ENCODE data around the gene SIRT3.
"Not testable (repeated sequence)": the region's sequence is repeated elsewhere in the genome, so short reads cannot be mapped to it uniquely, and the experiment has no call there.

GRCh38 chr11:191490-192478 lies 44.4 kb downstream of the SIRT3 start:
- peak; percentile 15 for TF ChIP-seq CTCF (IDR thresholded peaks at IDR 0.05; ENCODE audit: poor library complexity)
- not testable (repeated sequence) for TF ChIP-seq EZH2 (IDR thresholded peaks at IDR 0.05; ENCODE audit: borderline replicate concordance); EZH2phosphoT487 (IDR thresholded peaks at IDR 0.05; ENCODE audit: low read depth, severe bottlenecking, unreplicated experiment)

All from hepatocyte (in vitro differentiated cells).